ENCODE results near the gene DOLPP1.
A peak's percentile ranks its signal among the peaks of the same experiment; 100 is the strongest.
"Not testable (repeated sequence)": the region's sequence is repeated elsewhere in the genome, so short reads cannot be mapped to it uniquely, and the experiment has no call there.

The DOLPP1 gene

GRCh38 chr9:129095908-129096307, 15.0 kb downstream of the DOLPP1 start:
- no peak for DNase-seq

GRCh38 chr9:129097671-129098306, 16.9 kb downstream of the DOLPP1 start:
- DNase-seq, result no peak

GRCh38 chr9:129098328-129098727, 17.4 kb downstream of the DOLPP1 start:
- DNase-seq, result no peak

- no peak for DNase-seq
Measured at GRCh38 chr9:129100383-129101169, 19.7 kb downstream of the DOLPP1 start.

GRCh38 chr9:129101279-129101678, 20.4 kb downstream of the DOLPP1 start:
- DNase-seq, result no peak

- DNase-seq, result no peak
Measured at GRCh38 chr9:129102095-129102525, 21.2 kb downstream of the DOLPP1 start.

GRCh38 chr9:129102791-129103594, 22.1 kb downstream of the DOLPP1 start:
- DNase-seq, result peak; percentile 44

GRCh38 chr9:129103595-129103965, 22.7 kb downstream of the DOLPP1 start:
- DNase-seq, result no peak

GRCh38 chr9:129104051-129104450, 23.1 kb downstream of the DOLPP1 start:
- DNase-seq, result no peak

GRCh38 chr9:129105857-129106694, 25.2 kb downstream of the DOLPP1 start:
- no peak for DNase-seq

GRCh38 chr9:129107651-129108050, 26.7 kb downstream of the DOLPP1 start:
- DNase-seq, result no peak

GRCh38 chr9:129108083-129108804, 27.3 kb downstream of the DOLPP1 start:
- no peak for DNase-seq

GRCh38 chr9:129108805-129109536, 28.1 kb downstream of the DOLPP1 start:
- DNase-seq, result no peak

- no peak for DNase-seq
Measured at GRCh38 chr9:129109537-129109903, 28.6 kb downstream of the DOLPP1 start.

- no peak for DNase-seq
Measured at GRCh38 chr9:129109952-129110739, 29.2 kb downstream of the DOLPP1 start.

GRCh38 chr9:129110740-129111527, 30.0 kb downstream of the DOLPP1 start, which contains the start of the genes CRAT and PTPA:
Gene CRAT, minus strand, starts transcription at chr9:129110793. Its CDS starts 284 bp downstream, at chr9:129110509.
Gene PTPA, plus strand, starts transcription at chr9:129111415. Its CDS starts 186 bp downstream, at chr9:129111601.
- DNase-seq, result peak; percentile 62

- no peak for DNase-seq
Measured at GRCh38 chr9:129111528-129112151, 30.7 kb downstream of the DOLPP1 start.

- DNase-seq, result not testable (repeated sequence)
Measured at GRCh38 chr9:129112526-129112925, 31.6 kb downstream of the DOLPP1 start.
